WI38 (cell line): Measurements from ENCODE around the gene ADIPOQ.
"Not testable (repeated sequence)": the region's sequence is repeated elsewhere in the genome, so short reads cannot be mapped to it uniquely, and the experiment has no call there.

ENCODE experiments used
- H3K4me3 ChIP-seq: 2 replicates; pipeline ENCODE4 v1.5.1; 2011; ENCODE audit warnings: low read depth, mild to moderate bottlenecking, control low read depth, low read length
- TF ChIP-seq, protein P1 (sequence below): IDR thresholded peaks from 2 replicates; pipeline ENCODE4 v1.5.1; 2012; ENCODE audit warnings: low read depth, mild to moderate bottlenecking, control low read depth, low read length

The ADIPOQ gene

DNA sequence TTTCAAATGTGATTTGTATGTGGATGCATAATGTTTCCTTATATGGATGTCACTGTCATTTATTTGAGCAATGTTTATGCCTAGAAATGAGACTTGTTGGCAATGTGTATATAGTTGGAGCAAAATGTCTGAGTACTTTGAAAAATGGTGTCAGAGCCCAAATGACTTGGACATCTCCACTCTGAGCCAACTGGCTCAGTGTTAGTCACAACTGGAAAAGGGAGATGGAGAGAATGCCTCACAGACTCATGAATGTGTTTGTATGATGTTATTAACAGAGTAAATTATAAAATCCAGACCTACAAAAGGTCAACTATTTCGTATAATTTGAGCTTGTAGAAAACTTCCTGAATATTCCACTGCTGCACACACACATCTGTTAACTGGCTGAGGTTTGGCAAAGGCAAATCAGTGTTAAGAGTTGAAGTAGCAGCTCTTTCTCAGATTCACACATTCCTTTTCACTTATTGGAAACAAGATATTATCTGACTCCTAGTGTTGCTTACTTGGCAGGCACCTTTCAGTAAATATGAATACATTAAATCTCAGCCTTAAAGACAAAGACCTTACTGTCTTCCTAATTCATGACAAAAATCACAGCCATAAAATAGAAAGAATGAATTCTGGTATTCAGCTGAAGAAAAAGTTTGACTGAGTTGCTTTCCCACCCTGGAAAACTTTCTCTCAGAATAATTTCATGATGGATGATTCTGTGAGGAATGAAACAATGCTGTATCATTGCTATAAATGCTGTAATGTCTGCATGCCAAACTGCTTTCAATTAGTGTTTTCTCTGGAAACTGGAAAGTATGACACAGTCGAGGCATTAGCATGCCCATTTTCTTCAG is 27.0 kb downstream of the ADIPOQ start:
- TF ChIP-seq, protein P1, sequence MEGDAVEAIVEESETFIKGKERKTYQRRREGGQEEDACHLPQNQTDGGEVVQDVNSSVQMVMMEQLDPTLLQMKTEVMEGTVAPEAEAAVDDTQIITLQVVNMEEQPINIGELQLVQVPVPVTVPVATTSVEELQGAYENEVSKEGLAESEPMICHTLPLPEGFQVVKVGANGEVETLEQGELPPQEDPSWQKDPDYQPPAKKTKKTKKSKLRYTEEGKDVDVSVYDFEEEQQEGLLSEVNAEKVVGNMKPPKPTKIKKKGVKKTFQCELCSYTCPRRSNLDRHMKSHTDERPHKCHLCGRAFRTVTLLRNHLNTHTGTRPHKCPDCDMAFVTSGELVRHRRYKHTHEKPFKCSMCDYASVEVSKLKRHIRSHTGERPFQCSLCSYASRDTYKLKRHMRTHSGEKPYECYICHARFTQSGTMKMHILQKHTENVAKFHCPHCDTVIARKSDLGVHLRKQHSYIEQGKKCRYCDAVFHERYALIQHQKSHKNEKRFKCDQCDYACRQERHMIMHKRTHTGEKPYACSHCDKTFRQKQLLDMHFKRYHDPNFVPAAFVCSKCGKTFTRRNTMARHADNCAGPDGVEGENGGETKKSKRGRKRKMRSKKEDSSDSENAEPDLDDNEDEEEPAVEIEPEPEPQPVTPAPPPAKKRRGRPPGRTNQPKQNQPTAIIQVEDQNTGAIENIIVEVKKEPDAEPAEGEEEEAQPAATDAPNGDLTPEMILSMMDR = no peak
- H3K4me3 ChIP-seq = no peak overlapping the region

DNA sequence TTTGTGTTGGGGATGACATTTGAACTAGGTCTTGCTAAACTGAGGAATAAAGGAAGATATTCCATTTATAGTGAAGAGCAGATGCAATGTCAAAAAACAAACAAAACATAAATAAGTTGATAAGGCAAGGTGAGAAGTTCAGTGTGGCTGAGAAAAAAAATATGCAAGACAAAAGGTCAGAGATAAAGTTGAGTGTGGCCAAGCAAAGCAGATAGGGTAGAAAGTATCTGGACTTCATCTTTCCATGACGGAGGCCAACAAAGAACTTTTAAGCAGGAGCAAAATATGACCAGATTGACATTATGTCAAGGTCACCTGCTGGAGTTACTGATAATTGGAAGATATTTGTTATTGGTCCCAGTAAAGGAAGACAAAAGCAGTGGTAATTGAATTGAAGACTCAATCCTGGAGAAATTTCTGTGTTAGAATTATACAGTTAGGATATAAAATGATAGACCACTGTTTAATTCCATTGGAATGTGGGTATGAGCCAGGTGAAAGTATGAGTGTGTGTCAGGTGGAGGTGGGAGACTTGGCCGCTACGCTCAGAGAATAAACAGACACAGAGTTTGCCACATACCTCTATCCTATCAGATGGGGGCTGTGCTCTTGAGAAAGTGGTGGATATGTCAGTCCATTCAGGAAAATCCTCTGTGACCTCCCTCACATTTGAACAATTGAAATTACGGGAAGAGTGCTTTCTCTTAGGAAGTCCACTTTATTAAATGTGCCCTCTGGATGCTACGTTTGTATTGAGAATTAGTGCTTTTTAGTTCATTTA is 28.1 kb downstream of the ADIPOQ start:
- no peak overlapping the region for H3K4me3 ChIP-seq
- TF ChIP-seq, protein P1 = no peak

DNA sequence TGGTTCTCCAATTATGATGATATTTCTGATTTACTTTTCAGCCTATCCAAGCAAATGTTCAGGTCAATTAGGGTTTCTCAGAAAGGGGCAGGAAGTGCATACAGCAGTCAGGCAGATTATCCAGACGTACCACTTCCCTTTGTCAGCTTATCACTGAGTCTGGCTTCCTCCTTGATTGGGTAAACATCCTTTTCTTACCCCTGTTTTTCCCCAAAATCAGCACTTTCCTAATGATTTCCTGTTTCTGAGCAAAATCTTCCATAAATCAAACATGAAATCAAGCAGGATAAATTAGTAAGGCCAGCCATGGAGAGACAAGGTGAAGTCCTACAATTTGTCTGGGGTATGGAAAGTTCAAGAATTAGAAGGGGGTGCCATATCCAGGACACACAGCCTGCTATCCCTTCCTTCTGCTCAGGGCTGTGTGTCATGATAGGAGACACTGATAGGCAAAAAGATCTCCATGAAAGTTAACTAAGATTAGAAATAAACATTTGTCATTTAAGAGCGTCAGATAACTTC is 29.0 kb downstream of the ADIPOQ start:
- TF ChIP-seq, protein P1 = no peak
- no peak overlapping the region for H3K4me3 ChIP-seq

DNA sequence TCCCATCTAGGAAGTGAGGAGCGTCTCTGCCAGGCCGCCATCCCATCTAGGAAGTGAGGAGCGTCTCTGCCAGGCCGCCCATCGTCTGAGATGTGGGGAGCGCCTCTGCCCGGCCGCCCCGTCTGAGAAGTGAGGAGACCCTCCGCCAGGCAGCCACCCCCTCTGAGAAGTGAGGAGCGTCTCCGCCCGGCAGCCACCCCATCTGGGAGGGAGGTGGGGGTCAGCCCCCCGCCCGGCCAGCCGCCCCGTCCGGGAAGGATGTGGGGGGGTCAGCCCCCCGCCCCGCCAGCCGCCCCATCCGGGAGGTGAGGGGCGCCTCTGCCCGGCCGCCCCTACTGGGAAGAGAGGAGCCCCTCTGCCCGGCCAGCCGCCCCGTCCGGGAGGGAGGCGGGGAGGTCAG is 31.3 kb downstream of the ADIPOQ start:
- H3K4me3 ChIP-seq = not testable (repeated sequence)

DNA sequence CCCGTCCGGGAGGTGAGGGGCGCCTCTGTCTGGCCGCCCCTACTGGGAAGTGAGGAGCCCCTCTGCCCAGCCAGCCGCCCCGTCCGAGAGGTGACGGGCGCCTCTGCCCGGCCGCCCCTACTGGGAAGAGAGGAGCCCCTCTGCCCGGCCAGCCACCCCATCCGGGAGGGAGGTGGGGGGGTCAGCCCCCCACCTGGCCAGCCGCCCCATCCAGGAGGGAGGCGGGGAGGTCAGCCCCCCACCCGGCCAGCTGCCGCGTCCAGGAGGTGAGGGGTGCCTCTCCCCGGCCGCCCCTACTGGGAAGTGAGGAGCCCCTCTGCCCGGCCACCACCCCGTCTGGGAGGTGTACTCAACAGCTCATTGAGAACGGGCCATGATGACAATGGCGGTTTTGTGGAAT is 31.7 kb downstream of the ADIPOQ start:
- not testable (repeated sequence) for H3K4me3 ChIP-seq

DNA sequence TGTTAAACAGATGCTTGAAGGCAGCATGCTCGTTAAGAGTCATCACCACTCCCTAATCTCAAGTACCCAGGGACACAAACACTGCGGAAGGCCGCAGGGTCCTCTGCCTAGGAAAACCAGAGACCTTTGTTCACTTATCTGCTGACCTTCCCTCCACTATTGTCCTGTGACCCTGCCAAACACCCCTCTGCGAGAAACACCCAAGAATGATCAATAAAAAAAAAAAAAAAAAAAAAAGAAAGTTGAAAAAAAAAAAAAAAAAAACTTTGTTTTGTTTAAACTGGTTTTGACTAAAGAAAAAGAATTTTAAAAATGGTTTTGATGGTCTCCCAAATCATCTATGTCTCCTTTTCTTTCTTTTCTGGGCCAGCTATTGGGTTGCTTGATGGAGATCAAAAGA is 32.3 kb downstream of the ADIPOQ start:
- H3K4me3 ChIP-seq = not testable (repeated sequence)

DNA sequence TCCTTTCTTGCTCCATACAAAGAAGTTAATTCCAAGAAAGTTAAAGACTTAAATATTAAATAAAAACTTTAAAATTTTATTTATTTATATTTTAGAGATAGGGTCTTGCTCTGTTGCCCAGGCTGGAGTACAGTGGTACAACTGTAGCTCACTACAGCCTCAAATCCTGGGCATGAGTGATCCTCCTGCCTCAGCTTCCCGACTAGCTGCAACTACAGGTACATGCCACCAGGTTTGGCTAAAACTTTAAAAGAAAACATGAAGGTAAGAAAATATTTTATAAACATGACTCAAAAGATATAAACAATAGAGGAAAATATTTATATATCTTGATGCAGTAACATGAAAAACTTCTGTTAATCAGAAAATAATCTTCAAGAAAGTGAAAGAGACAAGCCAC is 33.2 kb downstream of the ADIPOQ start:
- TF ChIP-seq, protein P1 = no peak
- no peak overlapping the region for H3K4me3 ChIP-seq

DNA sequence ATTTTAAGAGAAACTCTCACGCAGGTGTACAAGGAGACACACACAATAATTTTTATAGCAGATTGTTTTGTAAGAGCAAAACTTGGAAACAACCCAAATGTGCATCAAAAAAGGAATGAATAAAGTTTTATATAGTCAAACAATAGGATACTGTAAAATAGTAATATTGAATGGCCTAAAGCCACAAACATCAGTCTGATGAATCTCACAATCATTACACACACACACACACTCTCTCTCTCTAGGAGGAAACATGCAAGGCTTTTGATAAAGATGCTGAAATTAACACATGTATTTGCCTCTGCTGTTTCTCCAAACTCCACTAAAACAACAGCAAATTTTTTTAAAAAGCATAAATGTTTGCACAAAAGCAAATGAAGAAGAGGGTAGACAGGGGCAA is 37.3 kb downstream of the ADIPOQ start:
- H3K4me3 ChIP-seq = no peak overlapping the region
- TF ChIP-seq, protein P1 = no peak
